HUES64 (cell line): ENCODE data around the gene STAC2.

Experiments
- H3K27ac ChIP-seq: 2 replicates; pipeline ENCODE4 v1.7.0; 2013; ENCODE audit warnings: low read depth, low read length, inconsistent platforms
- H3K27me3 ChIP-seq: 2 replicates; pipeline ENCODE4 v1.6.1; 2013; ENCODE audit warnings: mild to moderate bottlenecking, low read length; ENCODE audit not compliant: insufficient read depth
- H3K36me3 ChIP-seq: 2 replicates; pipeline ENCODE4 v1.6.1; 2013; ENCODE audit warnings: mild to moderate bottlenecking, low read length; ENCODE audit not compliant: insufficient read depth
- H3K4me1 ChIP-seq: 2 replicates; pipeline ENCODE4 v1.6.1; 2013; ENCODE audit warnings: mild to moderate bottlenecking, low read length, moderate library complexity; ENCODE audit not compliant: insufficient read depth
- H3K4me3 ChIP-seq: 2 replicates; pipeline ENCODE4 v1.5.1; 2013; ENCODE audit warnings: mild to moderate bottlenecking, low read length, moderate library complexity
- H3K9ac ChIP-seq: 2 replicates; pipeline ENCODE4 v1.6.1; 2013; ENCODE audit warnings: mild to moderate bottlenecking, low read depth, low read length
- H3K9me3 ChIP-seq: 2 replicates; pipeline ENCODE4 v1.6.1; 2013; ENCODE audit warnings: low read depth, low read length; ENCODE audit not compliant: insufficient read depth
- WGBS: fragments of 150-250, 120-280 bp; methylation state at CpG from one replicate; pipeline ENCODE4 v1.1.7; 2013; ENCODE audit warnings: missing lambda C conversion rate; 5-methylcytosine and 5-hydroxymethylcytosine counted together

The STAC2 gene

GRCh38 chr17:39244016-39244599, 18.4 kb upstream of the STAC2 start:
- H3K36me3 ChIP-seq, result no peaks in the 10 kb centered on the region
- 60% methylated on average over 11 of the region's 11 CpGs for WGBS
- H3K4me1 ChIP-seq, result peaks cover 4% of the 10 kb centered on the region; the same call in 1 of the 2 replicates
- H3K27me3 ChIP-seq, result no peaks in the 10 kb centered on the region
- no peak overlapping the region for H3K9ac ChIP-seq
- no peak overlapping the region for H3K4me3 ChIP-seq
- no peak overlapping the region for H3K27ac ChIP-seq
- no peaks in the 10 kb centered on the region for H3K9me3 ChIP-seq

- Histone ChIP-seq H3K27ac (no peak overlapping the region), H3K4me1 (peaks cover 4% of the 10 kb centered on the region; the same call in 1 of the 2 replicates), H3K36me3 (no peaks in the 10 kb centered on the region), H3K4me3 (no peak overlapping the region), H3K27me3 (no peaks in the 10 kb centered on the region), H3K9ac (no peak overlapping the region), H3K9me3 (no peaks in the 10 kb centered on the region)
- WGBS, result 91% methylated on average over 8 of the region's 8 CpGs
Measured at GRCh38 chr17:39243155-39243554, 17.4 kb upstream of the STAC2 start.

GRCh38 chr17:39240631-39241030, 14.9 kb upstream of the STAC2 start:
- Histone ChIP-seq H3K9me3 (no peaks in the 10 kb centered on the region), H3K4me1 (no peaks in the 10 kb centered on the region), H3K27me3 (no peaks in the 10 kb centered on the region), H3K9ac (no peak overlapping the region), H3K27ac (no peak overlapping the region), H3K4me3 (no peak overlapping the region), H3K36me3 (no peaks in the 10 kb centered on the region)
- WGBS, result 94% methylated on average over 5 of the region's 5 CpGs

- H3K4me1 ChIP-seq, result no peaks in the 10 kb centered on the region
Measured at GRCh38 chr17:39239640-39240314, 14.0 kb upstream of the STAC2 start.

GRCh38 chr17:39238311-39238972, 12.7 kb upstream of the STAC2 start:
- H3K9ac ChIP-seq, result no peak overlapping the region
- H3K27ac ChIP-seq, result no peak overlapping the region
- H3K4me1 ChIP-seq, result no peaks in the 10 kb centered on the region

More at GRCh38 chr17:39239640-39240314, 14.0 kb upstream of the STAC2 start:
- Histone ChIP-seq H3K27me3 (no peaks in the 10 kb centered on the region), H3K9ac (no peak overlapping the region), H3K27ac (no peak overlapping the region), H3K9me3 (no peaks in the 10 kb centered on the region), H3K36me3 (no peaks in the 10 kb centered on the region), H3K4me3 (no peak overlapping the region)
- 39% methylated on average over 16 of the region's 16 CpGs for WGBS

GRCh38 chr17:39237586-39237985, 11.8 kb upstream of the STAC2 start:
- WGBS, result 85% methylated on average over 7 of the region's 7 CpGs
- H3K27ac ChIP-seq, result no peak overlapping the region
- no peaks in the 10 kb centered on the region for H3K36me3 ChIP-seq
- no peak overlapping the region for H3K4me3 ChIP-seq
- no peak overlapping the region for H3K9ac ChIP-seq
- H3K27me3 ChIP-seq, result no peaks in the 10 kb centered on the region
- no peaks in the 10 kb centered on the region for H3K9me3 ChIP-seq
- H3K4me1 ChIP-seq, result no peaks in the 10 kb centered on the region

More at GRCh38 chr17:39238311-39238972, 12.7 kb upstream of the STAC2 start:
- Histone ChIP-seq H3K9me3 (no peaks in the 10 kb centered on the region), H3K27me3 (no peaks in the 10 kb centered on the region), H3K4me3 (no peak overlapping the region), H3K36me3 (no peaks in the 10 kb centered on the region)
- WGBS, result 85% methylated on average over 15 of the region's 15 CpGs

- no peaks in the 10 kb centered on the region for H3K36me3 ChIP-seq
- no peaks in the 10 kb centered on the region for H3K27me3 ChIP-seq
- H3K9ac ChIP-seq, result no peak overlapping the region
- no peak overlapping the region for H3K4me3 ChIP-seq
- no peaks in the 10 kb centered on the region for H3K9me3 ChIP-seq
- 92% methylated on average over 6 of the region's 6 CpGs for WGBS
- no peak overlapping the region for H3K27ac ChIP-seq
- H3K4me1 ChIP-seq, result no peaks in the 10 kb centered on the region
Measured at GRCh38 chr17:39236981-39237441, 11.3 kb upstream of the STAC2 start.

GRCh38 chr17:39236450-39236927, 10.7 kb upstream of the STAC2 start:
- H3K9ac ChIP-seq, result no peak overlapping the region
- peaks cover 4% of the 10 kb centered on the region; the same call in 1 of the 2 replicates for H3K4me1 ChIP-seq
- H3K27ac ChIP-seq, result no peak overlapping the region
- no peak overlapping the region for H3K4me3 ChIP-seq
- H3K9me3 ChIP-seq, result no peaks in the 10 kb centered on the region
- H3K27me3 ChIP-seq, result no peaks in the 10 kb centered on the region
- WGBS, result 73% methylated on average over 5 of the region's 5 CpGs
- H3K36me3 ChIP-seq, result no peaks in the 10 kb centered on the region

GRCh38 chr17:39235555-39236449, 10.1 kb upstream of the STAC2 start:
- H3K4me1 ChIP-seq, result peaks cover 7% of the 10 kb centered on the region; the same call in 1 of the 2 replicates
- no peaks in the 10 kb centered on the region for H3K27me3 ChIP-seq
- H3K36me3 ChIP-seq, result no peaks in the 10 kb centered on the region
- H3K9ac ChIP-seq, result no peak overlapping the region
- H3K27ac ChIP-seq, result no peak overlapping the region
- no peaks in the 10 kb centered on the region for H3K9me3 ChIP-seq
- no peak overlapping the region; the same call in 1 of the 2 replicates for H3K4me3 ChIP-seq
- WGBS, result 53% methylated on average over 17 of the region's 18 CpGs

- 26% methylated on average over 20 of the region's 22 CpGs for WGBS
- H3K9me3 ChIP-seq, result no peaks in the 10 kb centered on the region
- no peak overlapping the region for H3K27ac ChIP-seq
- H3K36me3 ChIP-seq, result no peaks in the 10 kb centered on the region
- H3K4me1 ChIP-seq, result peaks cover 10% of the 10 kb centered on the region; the same call in 1 of the 2 replicates
- no peak overlapping the region; the same call in 1 of the 2 replicates for H3K9ac ChIP-seq
- peak overlapping the region; percentile 38 for H3K4me3 ChIP-seq
- H3K27me3 ChIP-seq, result peaks cover 7% of the 10 kb centered on the region; the same call in 1 of the 2 replicates
Measured at GRCh38 chr17:39231591-39232551, 6.1 kb upstream of the STAC2 start.
